ACC112 (cell line): ENCODE results near the gene RFX7.
"Not testable (repeated sequence)": the region's sequence is repeated elsewhere in the genome, so short reads cannot be mapped to it uniquely, and the experiment has no call there.

Experiments used
- H2AFZ ChIP-seq: fragments of 200-600 bp; sonication (generic); one replicate; pipeline ENCODE4 v1.6.0; 2017; ENCODE audit warnings: antibody characterized with exemption, low read length; ENCODE audit not compliant: unreplicated experiment
- H3K27ac ChIP-seq: fragments of 200-600 bp; sonication (generic); 2 replicates; pipeline ENCODE4 v1.5.1; 2014; ENCODE audit warnings: low read depth, mild to moderate bottlenecking, antibody characterized with exemption, low read length, moderate library complexity
- H3K27me3 ChIP-seq: fragments of 200-600 bp; sonication (generic); 2 replicates; pipeline ENCODE4 v1.6.1; 2014; ENCODE audit warnings: mild to moderate bottlenecking, antibody characterized with exemption, low read length, moderate library complexity, mixed read lengths; ENCODE audit not compliant: insufficient read depth
- H3K36me3 ChIP-seq: fragments of 200-600 bp; sonication (generic); 2 replicates; pipeline ENCODE4 v1.6.1; 2016; ENCODE audit warnings: mild to moderate bottlenecking, antibody characterized with exemption, low read length, moderate library complexity, mixed read lengths; ENCODE audit not compliant: insufficient read depth
- H3K4me1 ChIP-seq: fragments of 200-600 bp; sonication (generic); one replicate; pipeline ENCODE4 v1.6.1; 2016; ENCODE audit warnings: low read length, mixed read lengths; ENCODE audit not compliant: insufficient read depth, unreplicated experiment, control insufficient read depth
- H3K4me3 ChIP-seq: fragments of 200-600 bp; sonication (generic); 2 replicates; pipeline ENCODE4 v1.5.1; 2014; ENCODE audit warnings: mild to moderate bottlenecking, low read depth, low read length
- H3K79me2 ChIP-seq: fragments of 200-600 bp; sonication (generic); one replicate; pipeline ENCODE4 v1.6.0; 2016; ENCODE audit warnings: low read length; ENCODE audit not compliant: control insufficient read depth, unreplicated experiment, insufficient read depth

Gene RFX7

DNA sequence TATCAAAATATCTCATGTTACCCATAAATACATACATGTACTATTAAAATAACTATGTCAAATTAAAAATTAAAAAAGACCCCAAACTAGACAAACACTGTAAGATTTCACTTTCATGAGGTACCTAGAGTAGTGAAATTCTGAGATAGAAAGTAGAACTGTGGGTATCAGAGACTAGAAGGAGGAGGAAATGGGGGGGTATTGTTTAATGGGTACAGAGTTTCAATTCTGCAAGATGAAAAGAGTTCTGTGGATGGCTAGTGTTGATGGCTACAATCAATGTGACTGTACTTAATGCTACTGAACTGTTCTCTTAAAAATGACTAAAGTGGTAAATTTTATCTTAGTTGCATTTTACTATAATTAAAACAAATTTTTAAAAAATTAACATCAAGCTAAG, 36.6 kb downstream of the RFX7 start:
- Histone ChIP-seq H3K79me2 (peaks cover 90% of the 10 kb centered on the region), H3K36me3 (peaks cover 19% of the 10 kb centered on the region), H3K27me3 (no peaks in the 10 kb centered on the region), H3K4me1 (peaks cover 10% of the 10 kb centered on the region), H3K4me3 (no peak overlapping the region), H2AFZ (no peak overlapping the region), H3K27ac (no peak overlapping the region)

DNA sequence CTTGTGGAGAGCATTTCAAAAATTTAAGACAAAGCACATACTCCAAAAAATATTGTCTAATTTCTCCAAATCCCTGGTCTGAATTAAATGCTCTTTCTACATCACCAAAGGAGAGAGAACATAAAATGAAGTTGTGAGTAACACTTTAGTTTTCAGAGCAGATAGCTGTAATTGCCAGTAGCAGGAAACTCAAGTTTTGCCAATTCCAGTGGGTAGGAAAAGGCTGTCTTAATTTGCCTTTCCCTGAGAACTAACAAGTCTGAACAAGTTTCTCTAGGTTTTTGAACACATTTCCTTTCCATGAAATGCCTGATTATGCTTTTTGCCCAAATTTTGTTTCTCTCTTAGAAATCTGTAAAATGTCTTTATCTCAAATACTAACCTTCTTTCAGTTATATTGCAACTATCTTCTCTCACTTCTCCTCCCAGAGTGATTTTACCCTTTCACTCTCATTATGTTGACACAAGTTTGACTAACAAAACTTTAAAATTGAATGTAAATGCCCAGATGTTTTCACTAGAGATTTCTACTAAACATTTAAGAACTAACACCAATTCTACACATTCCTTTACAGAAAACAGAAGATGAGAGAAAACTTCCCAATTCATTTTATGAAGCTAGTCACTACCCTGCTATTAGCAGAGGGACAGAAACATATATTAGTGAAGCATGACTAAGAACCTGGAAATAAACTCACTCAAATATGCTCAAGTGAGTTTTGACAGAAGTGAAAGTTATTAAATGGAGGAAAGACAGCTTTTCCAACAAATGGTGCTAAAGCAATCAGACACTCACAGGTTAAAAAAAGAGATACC, 38.4 kb downstream of the RFX7 start:
- no peak overlapping the region for H2AFZ ChIP-seq
- no peaks in the 10 kb centered on the region for H3K27me3 ChIP-seq
- H3K4me3 ChIP-seq: peak overlapping the region; percentile 14; the same call in 1 of the 2 replicates
- H3K4me1 ChIP-seq: peaks cover 10% of the 10 kb centered on the region
- H3K79me2 ChIP-seq: peaks cover 78% of the 10 kb centered on the region
- H3K36me3 ChIP-seq: 0 out of 2 replicates have a peak, but pooled peaks cover 2% of the 10 kb centered on the region
- H3K27ac ChIP-seq: peak overlapping the region; percentile 39

DNA sequence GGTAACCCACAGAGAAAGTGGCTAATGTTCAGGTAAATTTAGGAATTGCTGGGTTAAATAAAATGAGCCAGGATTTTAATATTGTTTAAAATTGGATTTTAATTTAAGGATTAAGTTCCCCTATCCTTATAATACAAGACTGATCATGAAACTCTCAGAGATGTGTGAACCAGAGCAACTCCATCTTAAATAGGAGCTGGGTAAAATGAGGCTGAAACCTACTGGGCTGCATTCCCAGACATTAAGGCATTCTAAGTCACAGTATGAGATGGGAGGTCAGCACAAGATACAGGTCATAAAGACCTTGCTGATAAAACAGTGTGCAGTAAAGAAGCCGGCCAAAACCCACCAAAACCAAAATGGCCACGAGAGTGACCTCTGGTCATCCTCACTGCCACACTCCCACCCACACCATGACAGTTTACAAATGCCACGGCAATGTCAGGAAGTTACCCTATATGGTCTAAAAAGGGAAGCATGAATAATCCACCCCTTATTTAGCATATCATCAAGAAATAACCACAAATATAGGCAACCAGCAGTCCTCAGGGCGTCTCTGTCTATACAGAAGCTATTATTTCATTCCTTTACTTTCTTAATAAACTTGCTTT, 40.3 kb downstream of the RFX7 start:
- not testable (repeated sequence) for H3K36me3 ChIP-seq, H3K27ac ChIP-seq, H2AFZ ChIP-seq, H3K27me3 ChIP-seq, H3K4me3 ChIP-seq
- Histone ChIP-seq H3K79me2 (peaks cover 74% of the 10 kb centered on the region), H3K4me1 (peaks cover 10% of the 10 kb centered on the region)

DNA sequence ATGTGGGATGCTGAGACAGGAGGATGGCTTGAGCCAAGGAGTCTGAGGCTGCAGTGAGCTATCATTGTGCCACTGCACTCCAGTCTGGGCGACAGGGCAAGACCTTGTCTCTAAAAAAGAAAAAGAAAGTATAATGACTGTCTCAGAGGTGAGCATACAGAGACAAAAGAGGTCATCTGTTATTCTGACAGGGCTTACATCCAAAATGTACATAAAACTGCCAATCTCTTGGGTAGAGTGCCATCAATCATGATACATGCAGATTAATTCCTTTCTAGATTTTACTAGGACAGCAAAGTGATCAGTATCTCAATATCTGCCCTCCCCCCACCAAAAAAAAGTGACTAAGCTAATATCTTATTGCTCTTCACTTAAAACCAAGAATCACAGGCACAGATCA, 41.0 kb downstream of the RFX7 start:
- peaks cover 67% of the 10 kb centered on the region for H3K79me2 ChIP-seq
- peaks cover 10% of the 10 kb centered on the region for H3K4me1 ChIP-seq
- no peak overlapping the region for H3K4me3 ChIP-seq
- H2AFZ ChIP-seq: no peak overlapping the region
- H3K27ac ChIP-seq: no peak overlapping the region
- no peaks in the 10 kb centered on the region for H3K36me3 ChIP-seq
- no peaks in the 10 kb centered on the region for H3K27me3 ChIP-seq

DNA sequence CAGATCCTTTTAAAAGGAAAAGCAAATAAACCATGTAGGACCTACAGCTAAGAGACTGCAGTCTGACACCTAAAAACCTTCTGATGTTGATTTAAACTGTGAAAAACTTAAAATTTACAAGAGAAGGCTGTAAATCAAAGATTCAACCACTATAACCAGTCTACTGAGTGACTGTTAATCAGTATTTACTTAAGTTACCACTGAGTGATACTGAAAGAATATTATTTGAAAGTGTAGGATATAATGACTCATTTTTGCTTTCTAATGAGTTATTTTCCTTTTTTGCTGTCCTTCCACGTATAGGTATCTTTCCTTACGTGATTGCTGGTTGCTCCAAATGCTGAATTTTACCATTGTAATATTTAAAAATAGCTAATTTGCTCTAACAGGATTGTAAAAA, 44.6 kb downstream of the RFX7 start:
- Histone ChIP-seq H3K4me1 (peaks cover 3% of the 10 kb centered on the region), H2AFZ (no peak overlapping the region), H3K4me3 (no peak overlapping the region), H3K36me3 (no peaks in the 10 kb centered on the region), H3K27me3 (no peaks in the 10 kb centered on the region), H3K27ac (no peak overlapping the region), H3K79me2 (peaks cover 43% of the 10 kb centered on the region)

DNA sequence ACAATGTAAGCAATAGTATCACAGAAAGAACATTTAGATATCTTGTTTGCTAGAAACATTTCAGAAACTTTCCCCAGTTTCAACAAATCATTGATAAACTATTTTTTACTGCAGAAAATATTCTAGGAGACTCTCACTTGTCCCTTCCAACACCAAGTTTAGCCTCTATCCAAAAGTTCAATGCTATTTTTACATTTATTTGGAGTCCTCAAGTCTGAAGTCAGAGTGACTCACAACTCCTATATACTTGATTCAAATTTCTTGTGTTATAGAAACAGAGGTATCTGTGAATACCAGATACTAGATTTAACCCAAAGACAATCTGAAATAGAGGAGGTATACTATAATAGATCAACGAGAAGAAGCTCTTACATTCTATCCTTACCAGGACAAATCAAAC, 49.6 kb downstream of the RFX7 start:
- H3K79me2 ChIP-seq: peaks cover 51% of the 10 kb centered on the region
- H3K36me3 ChIP-seq: no peaks in the 10 kb centered on the region; the same call in 1 of the 2 replicates
- no peak overlapping the region for H3K4me3 ChIP-seq
- H3K4me1 ChIP-seq: peaks cover 4% of the 10 kb centered on the region
- H3K27ac ChIP-seq: no peak overlapping the region
- H3K27me3 ChIP-seq: no peaks in the 10 kb centered on the region
- H2AFZ ChIP-seq: no peak overlapping the region

DNA sequence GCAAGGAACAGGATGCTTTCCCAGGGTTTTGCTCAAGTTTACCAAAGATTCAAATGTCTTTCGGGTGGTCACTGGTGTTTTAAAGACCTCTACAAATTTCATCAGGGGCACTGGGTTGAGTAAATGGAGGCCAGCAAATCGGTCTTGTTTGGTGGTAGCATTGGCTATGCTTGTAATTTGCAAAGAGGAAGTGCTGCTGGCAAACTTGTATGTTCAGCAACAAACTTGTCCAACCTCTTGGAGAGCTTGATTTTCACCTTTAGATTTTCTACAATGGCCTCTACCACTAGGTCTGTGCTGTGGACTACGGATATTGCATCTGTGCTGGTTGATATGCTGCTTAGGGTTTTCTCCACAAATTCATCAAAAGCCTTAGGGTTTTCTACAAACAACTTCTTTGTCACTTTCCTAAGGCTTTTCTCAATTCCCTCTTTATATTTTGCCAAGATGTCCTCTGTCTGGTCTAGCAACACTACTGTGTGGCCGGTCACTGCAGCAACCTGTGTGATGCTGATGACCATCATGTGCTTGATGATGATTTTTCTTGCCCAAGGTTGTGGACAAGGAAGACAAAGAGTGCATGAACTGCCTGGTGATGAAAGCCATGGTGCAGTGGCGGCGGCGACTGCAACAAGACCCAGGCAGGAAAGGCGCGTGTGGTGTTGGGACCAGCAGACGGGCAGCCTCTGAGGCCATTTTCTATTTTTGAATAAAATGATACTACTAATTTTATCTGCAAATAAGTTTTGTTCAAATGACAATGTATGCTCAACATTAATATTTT, 50.8 kb downstream of the RFX7 start:
- Histone ChIP-seq H3K4me3 (no peak overlapping the region), H3K4me1 (peaks cover 4% of the 10 kb centered on the region), H3K79me2 (peaks cover 58% of the 10 kb centered on the region), H3K27ac (no peak overlapping the region), H3K36me3 (no peaks in the 10 kb centered on the region; the same call in 1 of the 2 replicates), H2AFZ (no peak overlapping the region), H3K27me3 (no peaks in the 10 kb centered on the region)

DNA sequence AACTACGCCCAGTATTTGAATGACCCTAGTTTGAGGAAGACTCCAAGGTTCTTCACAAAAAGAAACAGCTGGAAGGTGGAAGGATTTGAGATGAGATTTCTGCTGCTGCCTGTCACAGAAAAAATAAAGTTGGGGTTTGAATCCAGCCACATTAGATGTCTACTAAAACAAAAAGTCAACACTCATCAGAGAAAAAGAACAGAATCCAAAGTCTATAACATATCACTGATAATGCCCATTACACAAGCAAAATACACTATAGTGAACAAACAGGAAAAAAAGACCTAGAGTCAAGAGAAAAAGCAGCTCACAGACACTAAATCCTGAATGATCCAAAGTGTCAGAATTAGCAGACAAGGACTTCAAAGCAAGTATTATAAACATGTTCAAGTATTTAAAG, 56.0 kb downstream of the RFX7 start:
- Histone ChIP-seq H3K4me3 (no peak overlapping the region), H3K79me2 (peaks cover 63% of the 10 kb centered on the region), H3K27me3 (no peaks in the 10 kb centered on the region), H3K36me3 (no peaks in the 10 kb centered on the region; the same call in 1 of the 2 replicates), H2AFZ (no peak overlapping the region), H3K27ac (no peak overlapping the region), H3K4me1 (no peaks in the 10 kb centered on the region)

DNA sequence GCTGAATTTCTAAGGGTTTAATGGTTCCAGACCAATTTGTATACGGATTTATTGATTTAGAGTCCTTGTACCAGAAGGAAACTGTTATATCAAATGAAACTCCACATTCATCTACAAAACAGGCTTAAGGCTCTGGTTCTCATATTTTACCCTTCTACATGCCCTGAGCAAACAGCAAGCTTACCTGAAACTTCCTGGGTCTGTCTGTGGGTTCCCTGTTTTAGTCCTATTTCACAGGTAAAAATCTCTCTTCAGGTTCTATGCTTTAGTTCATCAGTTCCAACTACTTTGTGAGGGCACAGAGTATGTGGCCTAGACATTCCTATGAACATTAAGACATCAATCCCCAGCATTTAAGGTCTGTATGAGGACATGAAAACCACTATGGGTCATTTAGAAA, 57.7 kb downstream of the RFX7 start:
- peaks cover 52% of the 10 kb centered on the region for H3K79me2 ChIP-seq

DNA sequence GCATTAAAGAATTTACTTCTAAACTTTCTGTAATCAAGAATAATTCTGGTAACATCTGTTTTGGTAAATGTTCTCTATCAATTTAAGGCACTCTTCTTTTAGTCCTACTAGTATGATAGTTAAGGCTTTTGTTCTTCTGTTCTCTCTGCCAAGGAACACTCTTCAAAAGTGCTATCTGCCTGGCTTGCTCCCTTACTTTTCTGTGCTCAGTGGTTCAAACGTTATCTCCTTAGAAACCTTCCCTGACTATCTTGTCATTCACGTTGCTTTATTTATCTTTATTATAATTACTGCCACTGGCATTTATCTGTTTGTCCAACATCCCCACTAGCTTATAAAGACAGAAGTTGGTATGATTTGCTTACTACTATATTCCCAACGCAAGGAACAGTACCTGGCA, 59.2 kb downstream of the RFX7 start:
- no peak overlapping the region for H3K4me3 ChIP-seq
- no peaks in the 10 kb centered on the region for H3K27me3 ChIP-seq
- H3K4me1 ChIP-seq: no peaks in the 10 kb centered on the region
- no peak overlapping the region for H3K27ac ChIP-seq
- no peak overlapping the region for H2AFZ ChIP-seq
- H3K36me3 ChIP-seq: no peaks in the 10 kb centered on the region
- peaks cover 46% of the 10 kb centered on the region for H3K79me2 ChIP-seq

More for the DNA sequence above, 57.7 kb downstream of the RFX7 start:
- H3K27ac ChIP-seq: no peak overlapping the region
- H3K36me3 ChIP-seq: no peaks in the 10 kb centered on the region; the same call in 1 of the 2 replicates
- H3K4me3 ChIP-seq: no peak overlapping the region
- H3K4me1 ChIP-seq: no peaks in the 10 kb centered on the region
- no peaks in the 10 kb centered on the region for H3K27me3 ChIP-seq
- H2AFZ ChIP-seq: no peak overlapping the region
